SU-DHL-6 (cell line): ENCODE results near the gene SMAD3.

ENCODE experiments used
- H2AFZ ChIP-seq: fragments of 200-600 bp; sonication (generic); 2 replicates; pipeline ENCODE4 v1.6.1; 2014; ENCODE audit warnings: low read depth, mild to moderate bottlenecking, moderate library complexity, mixed read lengths, antibody characterized with exemption, low read length; ENCODE audit not compliant: severe bottlenecking
- H3F3A ChIP-seq: fragments of 200-600 bp; shearing (Covaris generic); 2 replicates; pipeline ENCODE4 v1.6.0; 2016; ENCODE audit warnings: antibody characterized with exemption, mild to moderate bottlenecking; ENCODE audit not compliant: insufficient read depth
- H3K27ac ChIP-seq: fragments of 200-600 bp; sonication (generic); 2 replicates; pipeline ENCODE4 v1.5.1; 2016; ENCODE audit warnings: low read depth, mild to moderate bottlenecking, low read length, moderate library complexity, mixed read lengths
- H3K27me3 ChIP-seq: fragments of 200-600 bp; sonication (generic), shearing (Covaris generic); 2 replicates; pipeline ENCODE4 v1.6.0; 2014; ENCODE audit warnings: mild to moderate bottlenecking, low read length
- H3K36me3 ChIP-seq: fragments of 200-600 bp; sonication (generic); 2 replicates; pipeline ENCODE4 v1.6.1; 2014; ENCODE audit warnings: mild to moderate bottlenecking, low read length, mixed read lengths
- H3K4me2 ChIP-seq: fragments of 300-600, 200-600 bp; shearing (Covaris generic), sonication (generic); 2 replicates; pipeline ENCODE4 v1.6.0; 2014; ENCODE audit warnings: low read length, low read depth, mild to moderate bottlenecking; ENCODE audit not compliant: poor library complexity, severe bottlenecking
- H3K4me3 ChIP-seq: fragments of 200-600 bp; sonication (generic); 2 replicates; pipeline ENCODE4 v1.5.1; 2014; ENCODE audit warnings: antibody characterized with exemption, low read length, mild to moderate bottlenecking, mixed read lengths; ENCODE audit not compliant: insufficient read depth, poor library complexity, severe bottlenecking
- H3K79me2 ChIP-seq: fragments of 200-600 bp; sonication (generic); 2 replicates; pipeline ENCODE4 v1.6.1; 2014; ENCODE audit warnings: mild to moderate bottlenecking, low read length, moderate library complexity; ENCODE audit not compliant: insufficient read depth
- H3K9ac ChIP-seq: fragments of 200-600 bp; sonication (generic); 2 replicates; pipeline ENCODE4 v1.7.0; 2014; ENCODE audit warnings: mild to moderate bottlenecking, low read length
- H3K9me2 ChIP-seq: fragments of 200-600 bp; sonication (generic); replicated peaks from 2 replicates; pipeline ENCODE4 v1.6.1; 2014; ENCODE audit warnings: low read length; ENCODE audit not compliant: insufficient read depth
- H3K9me3 ChIP-seq: fragments of 200-600 bp; sonication (generic); 2 replicates; pipeline ENCODE4 v1.6.1; 2014; ENCODE audit warnings: low read length, mixed read lengths; ENCODE audit not compliant: insufficient read depth
- H4K20me1 ChIP-seq: fragments of 200-600 bp; sonication (generic); 2 replicates; pipeline ENCODE4 v1.6.1; 2014; ENCODE audit warnings: low read depth, mild to moderate bottlenecking, antibody characterized with exemption, low read length, moderate library complexity, mixed read lengths
- CTCF ChIP-seq: fragments of 200-600 bp; sonication (generic); IDR thresholded peaks from one replicate; pipeline ENCODE4 v1.5.1; 2017; ENCODE audit warnings: antibody characterized with exemption, mild to moderate bottlenecking, low read length, moderate library complexity; ENCODE audit not compliant: insufficient read depth, poor library complexity, severe bottlenecking
- EZH2phosphoT487 ChIP-seq: fragments of 200-600 bp; sonication (generic), shearing (Covaris generic); conservative IDR thresholded peaks from 2 replicates; pipeline ENCODE4 v1.6.1; 2018; ENCODE audit warnings: mild to moderate bottlenecking, antibody characterized with exemption, low read length, moderate library complexity, mixed read lengths

Gene SMAD3

GRCh38 chr15:67240235-67241131, 175.1 kb downstream of the SMAD3 start:
- Histone ChIP-seq H3F3A (0 out of 2 replicates have a peak, but pooled peaks cover 5% of the 10 kb centered on the region), H3K9me3 (no peaks in the 10 kb centered on the region), H2AFZ (no peak overlapping the region), H3K27me3 (no peaks in the 10 kb centered on the region), H3K4me3 (no peak overlapping the region), H3K9ac (no peak overlapping the region), H3K9me2 (no peaks in the 10 kb centered on the region), H3K36me3 (no peaks in the 10 kb centered on the region), H3K79me2 (peaks cover 59% of the 10 kb centered on the region), H3K27ac (no peak overlapping the region), H3K4me2 (no peak overlapping the region), H4K20me1 (0 out of 2 replicates have a peak, but pooled peaks cover 6% of the 10 kb centered on the region)
- TF ChIP-seq EZH2phosphoT487 = no peak
- peak; percentile 40 for TF ChIP-seq CTCF

GRCh38 chr15:67241132-67241855, 175.9 kb downstream of the SMAD3 start:
- Histone ChIP-seq H3F3A (0 out of 2 replicates have a peak, but pooled peaks cover 5% of the 10 kb centered on the region), H3K4me2 (no peak overlapping the region), H4K20me1 (0 out of 2 replicates have a peak, but pooled peaks cover 6% of the 10 kb centered on the region), H3K9ac (no peak overlapping the region), H3K9me3 (no peaks in the 10 kb centered on the region), H3K9me2 (no peaks in the 10 kb centered on the region), H3K27me3 (no peaks in the 10 kb centered on the region), H3K36me3 (no peaks in the 10 kb centered on the region), H2AFZ (no peak overlapping the region), H3K79me2 (peaks cover 62% of the 10 kb centered on the region), H3K4me3 (no peak overlapping the region), H3K27ac (no peak overlapping the region)
- TF ChIP-seq CTCF (no peak), EZH2phosphoT487 (no peak)

- TF ChIP-seq EZH2phosphoT487 = no peak
- TF ChIP-seq CTCF = no peak
- Histone ChIP-seq H3K36me3 (no peaks in the 10 kb centered on the region), H3K9me2 (no peaks in the 10 kb centered on the region), H3K27ac (no peak overlapping the region), H3F3A (0 out of 2 replicates have a peak, but pooled peaks cover 5% of the 10 kb centered on the region), H3K27me3 (no peaks in the 10 kb centered on the region), H3K9me3 (no peaks in the 10 kb centered on the region), H3K9ac (no peak overlapping the region), H3K4me3 (no peak overlapping the region), H3K79me2 (peaks cover 66% of the 10 kb centered on the region), H3K4me2 (no peak overlapping the region), H4K20me1 (0 out of 2 replicates have a peak, but pooled peaks cover 6% of the 10 kb centered on the region), H2AFZ (no peak overlapping the region)
These were observed 177.3 kb downstream of the SMAD3 start for GRCh38 chr15:67242708-67243111.
